Measurements from ENCODE around the gene LIG4. TPM values are rescaled to one million over a fixed set of nuclear protein-coding genes. Genes with fewer than 3 reads are reported as not detected.

LIG4 gene
- total and polyA plus RNA-seq, 9 of the 15 experiments (the other 6 are each of a cell fraction or from before 2014, with no cell fraction given), result 1.5 to 7.8 (median 5.1) TPM

GRCh38 chr13:108182652-108183051 is 32.7 kb downstream of the LIG4 start:
- Histone ChIP-seq H3K36me3 (ENCODE audit: control insufficient read depth, insufficient read depth, low read length) (no peaks in the 10 kb centered on the region), H2AFZ (ENCODE audit: low read depth, low read length) (no peak overlapping the region), H4K20me1 (replicated peaks; ENCODE audit: control insufficient read depth, insufficient read depth, low read length) (no peaks in the 10 kb centered on the region), H3K79me2 (ENCODE audit: control insufficient read depth, insufficient read depth, low read length) (no peaks in the 10 kb centered on the region), H3K9me1 (ENCODE audit: control insufficient read depth, insufficient read depth, low read length) (no peaks in the 10 kb centered on the region), H3K9me3 (replicated peaks; ENCODE audit: control insufficient read depth, insufficient read depth, low read depth, low read length) (no peaks in the 10 kb centered on the region), H3K4me1 (replicated peaks in 1 of 2; ENCODE audit: control insufficient read depth in 2 of 2, insufficient read depth in 2 of 2, low read length in 2 of 2) (no peaks in the 10 kb centered on the region), H3K9ac (ENCODE audit: insufficient read depth in 1 of 2, low read depth in 2 of 2, low read length in 2 of 2) (no peak overlapping the region), H3K27me3 (ENCODE audit: control insufficient read depth in 2 of 2, insufficient read depth in 2 of 2, low read length in 2 of 2) (no peaks in the 10 kb centered on the region), H3K4me2 (ENCODE audit: insufficient read depth, low read length) (no peak overlapping the region), H3K4me3 (no peak overlapping the region), H3K27ac (ENCODE audit: extremely low read depth, low read depth, low read length) (no peak overlapping the region)
- intact Hi-C loops (cut with micrococcal nuclease), result no loop called here
- no peak for DNase-seq (ENCODE audit: extremely low read depth in 1 of 4, low spot score in 3 of 4)
- no peak for FAIRE-seq
- 4% methylated on average over 3 of the region's 3 CpGs for WGBS (ENCODE audit: insufficient coverage, low coverage, missing lambda C conversion rate)
- ChIA-PET POLR2A (no interaction called here), CTCF (ENCODE audit: low intra/inter-chr PET ratio) (no interaction called here)
- no TSS peak for BruUV-seq (replicated peaks)
- TF ChIP-seq DDX20 (tag; IDR thresholded peaks at IDR 0.05; ENCODE audit: low read depth) (no peak), NFYB (IDR thresholded peaks at IDR 0.05; ENCODE audit: extremely low read depth, insufficient read length) (no peak), THRA (IDR thresholded peaks at IDR 0.05) (no peak), MTA1 (IDR thresholded peaks at IDR 0.05; ENCODE audit: borderline replicate concordance) (no peak), GATAD2A (IDR thresholded peaks at IDR 0.05) (no peak), ZC3H4 (CRISPR knock-in tag; IDR thresholded peaks at IDR 0.05; ENCODE audit: borderline replicate concordance) (no peak), BMI1 (IDR thresholded peaks at IDR 0.05; ENCODE audit: low read length) (no peak), ZNF3 (CRISPR knock-in tag; IDR thresholded peaks at IDR 0.05) (no peak), BRD4 (IDR thresholded peaks at IDR 0.05) (no peak), ZNF507 (tag; conservative IDR thresholded peaks at IDR 0.05) (no peak), ZBTB34 (CRISPR knock-in tag; IDR thresholded peaks at IDR 0.05) (no peak), ZNF408 (CRISPR knock-in tag; IDR thresholded peaks at IDR 0.05; ENCODE audit: low read depth) (no peak), IRF1 (CRISPR knock-in tag; IDR thresholded peaks at IDR 0.05; ENCODE audit: borderline replicate concordance) (no peak)
- TF ChIP-seq, protein P1, sequence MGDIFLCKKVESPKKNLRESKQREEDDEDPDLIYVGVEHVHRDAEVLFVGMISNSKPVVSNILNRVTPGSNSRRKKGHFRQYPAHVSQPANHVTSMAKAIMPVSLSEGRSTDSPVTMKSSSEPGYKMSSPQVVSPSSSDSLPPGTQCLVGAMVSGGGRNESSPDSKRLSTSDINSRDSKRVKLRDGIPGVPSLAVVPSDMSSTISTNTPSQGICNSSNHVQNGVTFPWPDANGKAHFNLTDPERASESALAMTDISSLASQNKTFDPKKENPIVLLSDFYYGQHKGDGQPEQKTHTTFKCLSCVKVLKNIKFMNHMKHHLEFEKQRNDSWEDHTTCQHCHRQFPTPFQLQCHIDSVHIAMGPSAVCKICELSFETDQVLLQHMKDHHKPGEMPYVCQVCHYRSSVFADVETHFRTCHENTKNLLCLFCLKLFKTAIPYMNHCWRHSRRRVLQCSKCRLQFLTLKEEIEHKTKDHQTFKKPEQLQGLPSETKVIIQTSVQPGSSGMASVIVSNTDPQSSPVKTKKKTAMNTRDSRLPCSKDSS (IDR thresholded peaks at IDR 0.05; ENCODE audit: low read depth, partially characterized antibody), result no peak
- ATAC-seq, result no peak
- in situ Hi-C loops (cut with MboI), result no loop called here
